Breast epithelium (tissue), 4 donors: Measurements from ENCODE around the gene SSU72. TPM values are rescaled to one million over a fixed set of nuclear protein-coding genes. Genes with fewer than 3 reads are reported as not detected.
A peak's percentile ranks its signal among the peaks of the same experiment; 100 is the strongest.

Source experiments
- DNase-seq, 2 donors: peaks; one replicate each; pipeline ENCODE4 v3.0.0-alpha.2; 2019; ENCODE audit warnings: low spot score in 2 of 2
- H3K27ac ChIP-seq, 2 donors: fragments of 200-600 bp; sonication (generic) in 1 of 2; one replicate each; pipeline ENCODE4 v1.5.1; 2016 to 2019; ENCODE audit warnings: mild to moderate bottlenecking in 1 of 2
- H3K27me3 ChIP-seq, 2 donors: fragments of 200-600 bp; sonication (generic) in 1 of 2; one replicate each; pipeline versions ENCODE4 v1.5.1 to v1.6.0; 2017 to 2019; ENCODE audit warnings: control low read depth in 1 of 2, mild to moderate bottlenecking in 1 of 2
- H3K36me3 ChIP-seq: fragments of 200-600 bp; one replicate; pipeline ENCODE4 v1.5.1; 2019
- H3K4me1 ChIP-seq, 2 donors: fragments of 200-600 bp; sonication (generic); one replicate each; pipeline ENCODE4 v1.5.1; 2016 to 2019; ENCODE audit warnings: control low read depth in 1 of 2
- H3K4me3 ChIP-seq, 3 donors: fragments of 200-600 bp; sonication (generic); 1 replicate in 2 of 3; 2 replicates in 1 of 3; pipeline ENCODE4 v1.5.1; 2016 to 2019; ENCODE audit warnings: mild to moderate bottlenecking in 3 of 3, moderate library complexity in 2 of 3
- H3K9me3 ChIP-seq, 2 donors: fragments of 200-600 bp; sonication (generic) in 1 of 2; one replicate each; pipeline ENCODE4 v1.5.1; 2016 to 2019; ENCODE audit warnings: control low read depth in 1 of 2
- CTCF ChIP-seq, 3 donors: fragments of 450-650 bp; IDR thresholded peaks; one replicate each; pipeline ENCODE4 v1.5.1; 2016 to 2017; ENCODE audit warnings: antibody characterized with exemption in 3 of 3, mild to moderate bottlenecking in 3 of 3, moderate library complexity in 3 of 3
- POLR2A ChIP-seq: fragments of 450-650 bp; IDR thresholded peaks from one replicate; pipeline ENCODE4 v1.6.1; 2016; ENCODE audit warnings: antibody characterized with exemption, mild to moderate bottlenecking, moderate library complexity
- POLR2AphosphoS5 ChIP-seq, 3 donors: sonication (generic); formaldehyde crosslinking; IDR thresholded peaks; one replicate each; pipeline ENCODE4 v1.6.1; 2017; ENCODE audit warnings: antibody characterized with exemption in 3 of 3
- intact Hi-C: fragments of 100-400 bp; cut with DNase I; formaldehyde crosslinking; loops from one replicate; pipeline ENCODE4 v1.15.1; 2023; ENCODE audit warnings: low total_unique reads
- total RNA-seq, 3 donors: library from RNA; depleted of rRNA; stranded (reverse); fragments of >200 nt; gene quantifications; one replicate each; pipeline ENCODE4 v1.1.0, GENCODE V29; 2016

Gene SSU72
- total RNA-seq, 3 donors from 2014 or later: 100 to 125 (median 114) TPM

GRCh38 chr1:1542766-1543705, 31.6 kb downstream of the SSU72 start:
- no peak for TF ChIP-seq POLR2A
- no peak for TF ChIP-seq CTCF (IDR thresholded peaks at IDR 0.05)
- no peak for TF ChIP-seq POLR2AphosphoS5 (IDR thresholded peaks at IDR 0.05)
- peak overlapping the region in 1 of 3 donors; percentile 35 for H3K4me3 ChIP-seq
- no peaks in the 10 kb centered on the region for H3K27me3 ChIP-seq
- no peak overlapping the region for H3K27ac ChIP-seq
- DNase-seq: no peak
- H3K4me1 ChIP-seq: peaks cover 0 to 14% of the 10 kb centered on the region in 2 donors
- H3K36me3 ChIP-seq: no peaks in the 10 kb centered on the region
- no peaks in the 10 kb centered on the region for H3K9me3 ChIP-seq
- intact Hi-C loops: no loop called here

- intact Hi-C loops: no loop called here
- DNase-seq: no peak
- TF ChIP-seq POLR2A (no peak), CTCF (IDR thresholded peaks at IDR 0.05) (no peak), POLR2AphosphoS5 (IDR thresholded peaks at IDR 0.05) (no peak)
- Histone ChIP-seq H3K36me3 (no peaks in the 10 kb centered on the region), H3K4me1 (peaks cover 0 to 14% of the 10 kb centered on the region in 2 donors), H3K4me3 (no peak overlapping the region), H3K27ac (no peak overlapping the region), H3K27me3 (no peaks in the 10 kb centered on the region), H3K9me3 (no peaks in the 10 kb centered on the region)
Observed at GRCh38 chr1:1541956-1542765, 32.5 kb downstream of the SSU72 start.

GRCh38 chr1:1540818-1541628, 33.6 kb downstream of the SSU72 start:
- Histone ChIP-seq H3K9me3 (no peaks in the 10 kb centered on the region), H3K36me3 (no peaks in the 10 kb centered on the region), H3K27me3 (no peaks in the 10 kb centered on the region), H3K4me1 (peaks cover 0 to 14% of the 10 kb centered on the region in 2 donors), H3K4me3 (peak overlapping the region; percentile 55 to 90 (median 68)), H3K27ac (peak overlapping the region; percentile 61 to 86)
- TF ChIP-seq POLR2A (no peak), CTCF (IDR thresholded peaks at IDR 0.05) (no peak), POLR2AphosphoS5 (IDR thresholded peaks at IDR 0.05) (no peak)
- intact Hi-C loops: no loop called here
- DNase-seq: no peak

GRCh38 chr1:1540090-1540817, 34.4 kb downstream of the SSU72 start, which contains the start of gene TMEM240:
Gene TMEM240 (minus strand): TSS chr1:1540624. CDS start chr1:1540346, 278 bp downstream.
- DNase-seq: peak; percentile 44 to 70
- H3K9me3 ChIP-seq: no peaks in the 10 kb centered on the region
- peaks cover 0 to 14% of the 10 kb centered on the region in 2 donors for H3K4me1 ChIP-seq
- peak within 1 kb of the TSS; percentile 55 to 90 (median 68) for H3K4me3 ChIP-seq
- TF ChIP-seq POLR2AphosphoS5 (IDR thresholded peaks at IDR 0.05) (no peak), CTCF (IDR thresholded peaks at IDR 0.05) (no peak), POLR2A (no peak)
- no peaks in the 10 kb centered on the region for H3K27me3 ChIP-seq
- intact Hi-C loops: no loop called here
- H3K36me3 ChIP-seq: no peaks in the 10 kb centered on the region
- H3K27ac ChIP-seq: peak within 1 kb of the TSS; percentile 61 to 86
